Pulmonary artery endothelial cell (primary cell): ENCODE data around the gene TOM1L2. TPM values are rescaled to one million over a fixed set of nuclear protein-coding genes. Genes with fewer than 3 reads are reported as not detected.
A peak's percentile ranks its signal among the peaks of the same experiment; 100 is the strongest.

Experiments used
- DNase-seq: peaks from one replicate; pipeline ENCODE4 v3.0.0-alpha.2; 2011; ENCODE audit warnings: low read depth, low spot score
- total RNA-seq: library from RNA; depleted of rRNA; stranded (reverse); fragments of >200 nt; gene quantifications from 2 replicates; pipeline ENCODE4 v1.2.3, GENCODE V29; 2014

The TOM1L2 gene
- total RNA-seq, 1 donor from 2014 or later, result 14.3 TPM

GRCh38 chr17:17900615-17901520, 71.3 kb downstream of the TOM1L2 start:
- peak; percentile 84 for DNase-seq

GRCh38 chr17:17899486-17899885, 72.7 kb downstream of the TOM1L2 start:
- no peak for DNase-seq

- no peak for DNase-seq
Observed at GRCh38 chr17:17898673-17899072, 73.5 kb downstream of the TOM1L2 start.

GRCh38 chr17:17897442-17897841, 74.8 kb downstream of the TOM1L2 start:
- no peak for DNase-seq

- DNase-seq, result no peak
Observed at GRCh38 chr17:17896746-17897145, 75.5 kb downstream of the TOM1L2 start.

GRCh38 chr17:17893801-17894644, 78.2 kb downstream of the TOM1L2 start:
- no peak for DNase-seq

GRCh38 chr17:17892731-17893130, 79.5 kb downstream of the TOM1L2 start:
- no peak for DNase-seq

GRCh38 chr17:17892009-17892408, 80.2 kb downstream of the TOM1L2 start:
- DNase-seq, result no peak

- peak; percentile 46 for DNase-seq
Observed at GRCh38 chr17:17890773-17891759, 81.1 kb downstream of the TOM1L2 start.

- DNase-seq, result no peak
Observed at GRCh38 chr17:17889922-17890321, 82.3 kb downstream of the TOM1L2 start.

- DNase-seq, result no peak
Observed at GRCh38 chr17:17888821-17889220, 83.4 kb downstream of the TOM1L2 start.

- no peak for DNase-seq
Observed at GRCh38 chr17:17888371-17888770, 83.8 kb downstream of the TOM1L2 start.

GRCh38 chr17:17887752-17888304, 84.4 kb downstream of the TOM1L2 start:
- no peak for DNase-seq

GRCh38 chr17:17886726-17887125, 85.5 kb downstream of the TOM1L2 start:
- DNase-seq, result no peak

- DNase-seq, result no peak
Observed at GRCh38 chr17:17886226-17886625, 86.0 kb downstream of the TOM1L2 start.

- no peak for DNase-seq
Observed at GRCh38 chr17:17884391-17885357, 87.5 kb downstream of the TOM1L2 start.

- no peak for DNase-seq
Observed at GRCh38 chr17:17883801-17884200, 88.4 kb downstream of the TOM1L2 start.

- no peak for DNase-seq
Observed at GRCh38 chr17:17882082-17882581, 90.1 kb downstream of the TOM1L2 start.

- no peak for DNase-seq
Observed at GRCh38 chr17:17880577-17881196, 91.5 kb downstream of the TOM1L2 start.
